HG03135 (cell line): ENCODE measurements around the gene RNF114.
"Not testable (repeated sequence)": the region's sequence is repeated elsewhere in the genome, so short reads cannot be mapped to it uniquely, and the experiment has no call there.

ENCODE experiments used
- ATAC-seq: cut with Tn5 transposase; IDR thresholded peaks from one replicate; pipeline ENCODE4 v1.9.1; 2021; ENCODE audit warnings: mild to moderate bottlenecking, moderate library complexity; ENCODE audit not compliant: unreplicated experiment

RNF114 gene

GRCh38 chr20:49961413-49961812 lies 25.2 kb downstream of the RNF114 start:
- no peak for ATAC-seq

GRCh38 chr20:49964964-49965780 lies 29.0 kb downstream of the RNF114 start:
- no peak for ATAC-seq

- no peak for ATAC-seq
Measured at GRCh38 chr20:49965781-49966305, 29.6 kb downstream of the RNF114 start.

GRCh38 chr20:49966861-49967260 lies 30.7 kb downstream of the RNF114 start:
- no peak for ATAC-seq

DNA sequence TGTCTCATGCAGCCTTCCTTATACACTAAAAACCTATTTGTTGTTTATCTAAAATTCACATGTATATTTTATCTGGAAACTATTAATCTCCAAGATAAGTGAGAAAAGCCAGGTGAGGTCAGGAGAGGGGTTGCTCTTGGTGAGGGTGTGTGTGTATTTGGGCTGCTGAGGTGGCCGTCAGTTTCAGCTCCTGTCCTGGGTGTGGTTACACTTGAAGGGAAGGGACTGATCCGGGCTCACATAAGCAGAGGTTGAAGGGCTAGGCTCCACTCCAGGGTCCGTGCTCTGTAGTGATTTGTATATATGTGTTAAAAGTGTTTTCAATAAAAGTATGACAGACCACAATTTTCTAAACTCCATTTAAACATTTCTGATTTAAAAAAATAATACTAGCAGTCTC lies 33.0 kb downstream of the RNF114 start:
- ATAC-seq = no peak

DNA sequence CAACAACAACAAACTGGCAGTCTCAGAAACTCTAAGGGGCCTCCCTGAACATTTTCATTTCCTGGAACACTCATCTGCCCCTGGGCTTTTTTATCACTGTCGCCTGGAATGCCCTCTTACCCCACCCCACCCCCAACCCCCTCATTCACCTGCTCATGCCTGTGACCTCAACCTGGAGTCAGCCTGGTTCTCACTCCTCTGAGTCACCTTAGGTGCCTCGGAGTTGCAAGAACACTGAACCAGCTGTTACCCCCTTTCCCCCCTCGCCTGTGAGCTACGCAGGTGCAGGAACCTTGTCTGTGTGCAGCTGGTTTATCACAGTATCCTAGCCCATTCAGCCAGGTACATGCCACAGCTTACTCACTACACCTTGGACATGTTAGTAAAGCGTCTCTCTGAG lies 33.7 kb downstream of the RNF114 start:
- ATAC-seq = no peak

- ATAC-seq = no peak
Measured at GRCh38 chr20:49970498-49970897, 34.3 kb downstream of the RNF114 start.

DNA sequence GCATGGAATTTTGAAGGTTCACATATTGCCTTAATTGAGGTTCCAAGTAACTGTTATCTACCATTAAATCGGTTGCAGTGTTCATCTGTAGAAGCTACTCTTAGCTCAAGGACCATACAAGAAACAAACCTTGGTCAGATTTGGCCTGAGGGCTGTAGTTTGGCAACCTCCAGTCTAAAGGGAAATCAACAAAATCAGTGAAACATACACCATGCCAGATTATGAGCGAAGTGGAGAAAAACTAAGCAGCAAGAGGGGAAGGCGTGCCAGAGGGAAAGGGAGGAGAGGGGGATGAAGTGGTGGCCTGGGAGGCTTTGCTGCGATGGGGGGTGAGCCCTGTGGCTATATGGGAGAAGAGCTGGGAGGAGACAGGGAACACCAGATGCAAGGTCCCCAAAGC lies 37.8 kb downstream of the RNF114 start:
- ATAC-seq = no peak

DNA sequence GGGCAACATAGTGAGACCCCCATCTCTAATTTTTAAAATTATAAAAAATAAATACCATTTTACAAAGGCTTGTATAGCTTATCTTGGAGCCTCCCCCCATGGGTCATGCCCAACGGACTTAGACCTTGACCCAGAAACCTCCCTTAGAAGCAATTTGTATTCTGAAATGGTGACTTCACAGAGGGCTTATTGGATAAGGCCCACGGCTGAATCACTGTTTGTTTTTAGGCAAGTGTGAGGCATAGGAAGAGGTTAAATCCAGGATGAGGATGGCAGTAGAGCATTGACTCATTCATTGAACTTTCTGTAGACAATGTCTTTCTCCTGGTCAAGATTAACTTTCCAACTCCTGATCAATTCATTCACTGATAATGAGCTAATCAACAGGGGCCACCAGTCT lies 40.3 kb downstream of the RNF114 start:
- ATAC-seq = no peak

GRCh38 chr20:49977740-49978139 lies 41.5 kb downstream of the RNF114 start:
- not testable (repeated sequence) for ATAC-seq

DNA sequence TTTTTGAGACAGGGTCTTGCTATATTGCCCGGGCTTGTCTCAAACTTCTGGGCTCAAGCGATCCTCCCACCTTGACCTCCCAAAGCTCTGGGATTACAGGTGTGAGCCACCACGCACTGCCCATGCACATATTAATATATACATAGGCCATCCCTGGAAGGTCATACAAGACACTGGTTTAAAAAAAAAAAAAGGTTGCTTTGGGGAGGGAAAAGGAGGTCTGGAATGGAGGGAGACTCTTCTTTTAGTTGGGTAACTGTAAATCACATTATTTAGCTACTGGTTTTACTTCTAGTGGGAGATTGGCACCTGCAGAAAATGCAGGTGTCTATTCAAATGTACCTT lies 42.5 kb downstream of the RNF114 start:
- no peak for ATAC-seq

DNA sequence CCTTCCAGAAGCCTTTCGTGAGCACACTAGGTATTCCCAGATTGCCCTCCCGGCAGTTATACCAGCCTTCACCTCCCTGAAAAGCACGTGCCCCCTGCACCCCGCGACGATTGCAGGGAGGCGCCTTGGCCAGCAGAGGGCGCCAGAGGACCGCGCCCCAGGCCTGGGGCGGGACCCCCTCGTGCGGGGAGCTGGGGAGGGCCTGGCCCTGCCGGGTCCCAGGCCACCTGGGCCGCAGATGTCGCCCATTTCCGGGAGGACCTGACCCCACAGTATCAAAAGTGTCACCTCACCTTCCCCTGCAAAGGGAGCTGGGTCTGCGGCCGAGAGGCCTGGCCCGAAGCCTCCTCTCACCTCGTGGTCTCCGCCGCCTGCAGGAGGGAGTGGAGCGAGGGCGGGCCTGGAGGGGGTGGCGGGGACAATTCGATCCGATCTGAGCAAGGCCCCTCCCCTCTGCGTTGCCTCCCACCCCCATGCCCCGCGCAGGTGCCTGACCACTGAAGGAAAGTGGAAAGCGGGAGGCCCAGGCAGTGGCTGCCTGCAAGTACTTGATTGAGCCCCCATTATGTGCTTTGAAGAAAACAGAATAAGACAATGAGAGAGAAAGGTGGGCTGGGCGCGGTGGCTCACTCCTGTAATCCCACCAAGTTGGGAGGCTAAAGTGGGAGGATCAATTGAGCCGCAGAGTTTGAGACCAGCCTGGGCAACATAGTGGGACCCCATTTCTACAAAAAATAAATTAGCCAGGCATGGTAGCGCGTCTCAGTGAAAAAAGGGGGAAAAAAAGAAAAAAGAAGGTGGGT lies 43.0 kb downstream of the RNF114 start:
- no peak for ATAC-seq

DNA sequence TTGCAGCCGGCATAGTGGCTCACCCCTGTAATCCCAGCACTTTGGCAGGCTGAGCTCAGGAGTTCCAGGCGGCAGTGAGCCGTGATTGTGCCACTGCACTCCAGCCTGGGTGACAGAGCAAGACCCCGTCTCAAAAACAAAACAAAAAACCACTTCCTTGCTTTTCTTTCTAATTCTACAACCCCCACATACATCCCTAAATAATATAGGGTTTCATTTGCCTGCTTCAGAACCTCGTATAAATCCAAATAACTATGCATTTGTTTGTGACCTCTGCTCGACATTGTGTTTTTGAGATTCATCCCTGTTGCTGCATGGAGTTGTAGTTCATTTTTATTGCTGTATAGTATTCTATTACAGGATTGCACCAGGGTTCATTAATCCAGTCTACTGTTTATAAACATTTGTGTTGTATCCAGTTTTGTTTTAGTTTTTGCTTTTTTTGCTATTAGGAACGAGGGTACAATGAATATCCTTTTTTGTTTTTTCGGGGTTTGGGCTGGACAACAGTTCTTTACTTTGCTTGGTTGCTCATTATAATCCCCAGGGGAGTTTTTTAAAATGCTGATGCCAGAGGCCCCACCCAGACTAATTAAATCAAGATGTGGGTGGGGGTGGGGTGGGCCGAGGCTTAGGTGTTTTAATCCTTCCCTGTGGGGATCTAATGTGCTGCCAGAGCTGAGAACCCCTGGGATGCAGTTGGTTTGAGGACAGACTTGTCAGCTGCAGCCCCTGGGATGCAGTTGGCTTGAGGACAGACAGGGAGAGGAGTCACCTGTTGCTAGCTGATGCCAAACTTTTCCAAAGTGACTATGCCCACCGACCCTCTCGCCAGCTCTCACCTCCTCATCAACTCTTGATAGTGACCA lies 44.2 kb downstream of the RNF114 start:
- ATAC-seq = no peak

GRCh38 chr20:49981218-49982071 lies 45.2 kb downstream of the RNF114 start:
- no peak for ATAC-seq

- ATAC-seq = no peak
Measured at GRCh38 chr20:49982072-49982345, 45.8 kb downstream of the RNF114 start.

DNA sequence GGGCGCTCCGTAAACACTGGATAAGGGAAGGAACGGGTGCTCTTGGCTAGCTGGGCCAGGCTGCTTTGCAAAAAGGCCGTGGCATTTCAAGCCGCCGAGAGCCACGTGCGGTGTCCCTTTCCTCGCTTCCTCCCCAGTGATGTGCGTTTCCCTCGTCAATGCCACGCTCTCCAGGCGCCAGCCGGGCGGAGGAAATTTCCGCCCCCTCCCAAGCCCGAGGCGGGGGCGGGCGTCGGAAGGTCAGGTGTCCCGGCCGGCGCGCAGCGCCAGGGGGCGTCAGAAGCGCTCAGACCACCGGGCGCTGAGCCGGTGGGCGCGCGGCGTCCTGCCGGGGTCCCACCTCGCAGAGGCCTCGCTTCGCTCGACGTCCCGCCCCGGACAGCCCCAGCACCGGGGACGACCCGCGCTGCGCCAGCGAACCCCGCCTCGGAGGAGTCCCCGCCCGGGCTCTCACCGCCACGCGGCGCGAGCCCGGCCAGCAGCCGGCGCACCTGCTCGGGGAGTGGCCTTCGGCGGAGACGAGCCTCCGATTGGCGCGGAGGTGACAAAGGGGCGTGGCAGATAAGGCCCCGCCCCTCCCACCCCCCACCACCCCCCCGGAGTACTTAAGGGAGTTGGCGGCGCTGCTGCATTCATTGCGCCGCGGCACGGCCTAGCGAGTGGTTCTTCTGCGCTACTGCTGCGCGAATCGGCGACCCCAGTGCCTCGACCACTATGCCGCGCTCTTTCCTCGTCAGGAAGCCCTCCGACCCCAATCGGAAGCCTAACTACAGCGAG lies 46.3 kb downstream of the RNF114 start, which contains the start of gene SNAI1:
TSS of gene SNAI1 (plus strand) at position 635 of the 777 bp plus-strand sequence. CDS start at position 715, 80 bp downstream.
- peak; percentile 83 for ATAC-seq

GRCh38 chr20:49983123-49983847 lies 47.1 kb downstream of the RNF114 start:
- peak; percentile 4 for ATAC-seq

- no peak for ATAC-seq
Measured at GRCh38 chr20:49983848-49984408, 47.7 kb downstream of the RNF114 start.
